G401.6 (cell line): ENCODE measurements around the gene ASB6.
A peak's percentile ranks its signal among the peaks of the same experiment; 100 is the strongest.
"Not testable (repeated sequence)": the region's sequence is repeated elsewhere in the genome, so short reads cannot be mapped to it uniquely, and the experiment has no call there.

Experiments used
- FAIRE-seq: peaks from 2 replicates; lab custom pipeline; 2012; peaks lifted over from hg19 to GRCh38; lab: Jason Lieb, UNC

ASB6 gene

DNA sequence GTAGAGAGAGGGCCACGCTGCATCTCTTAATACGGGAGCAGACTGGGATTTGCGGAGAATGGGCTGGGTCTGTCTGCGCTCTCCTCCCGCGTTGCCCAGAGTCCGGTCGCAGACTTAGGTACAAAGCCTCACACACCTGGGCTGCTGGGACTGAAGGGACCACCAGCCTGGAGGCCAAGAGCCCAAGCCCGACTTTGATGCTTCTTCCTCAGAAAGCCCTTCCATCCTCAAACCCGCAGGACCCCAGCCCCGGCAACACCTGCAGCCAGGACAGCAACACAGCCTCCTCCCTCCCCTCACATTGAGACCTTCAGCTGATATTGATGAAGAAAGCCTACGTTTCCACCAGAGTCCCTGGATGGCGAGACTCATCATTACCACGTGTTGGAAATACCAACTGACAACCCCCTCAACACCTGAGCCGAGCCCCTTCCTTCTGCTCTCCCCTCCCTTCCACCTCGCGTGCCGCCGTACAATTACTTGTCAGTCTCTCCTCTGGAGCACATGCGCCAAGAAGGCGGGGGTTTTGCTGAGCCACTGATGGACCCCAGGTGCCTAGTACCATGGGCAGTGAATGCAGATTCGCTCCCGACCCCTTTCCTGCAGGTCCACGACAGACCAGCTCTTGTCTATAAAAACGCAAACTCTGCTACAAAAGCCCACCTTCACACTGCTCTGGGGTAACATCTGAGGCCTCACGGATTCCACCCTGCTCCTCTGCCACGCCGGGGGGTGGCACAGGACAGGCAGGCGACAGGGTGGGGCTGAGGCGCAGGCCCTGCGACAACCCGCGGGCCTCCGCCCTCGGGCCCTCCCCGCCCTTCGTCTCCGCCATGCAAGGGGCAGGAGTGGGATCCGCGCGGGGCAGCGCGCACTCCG is 841 bp downstream of the ASB6 start:
- FAIRE-seq: no peak

DNA sequence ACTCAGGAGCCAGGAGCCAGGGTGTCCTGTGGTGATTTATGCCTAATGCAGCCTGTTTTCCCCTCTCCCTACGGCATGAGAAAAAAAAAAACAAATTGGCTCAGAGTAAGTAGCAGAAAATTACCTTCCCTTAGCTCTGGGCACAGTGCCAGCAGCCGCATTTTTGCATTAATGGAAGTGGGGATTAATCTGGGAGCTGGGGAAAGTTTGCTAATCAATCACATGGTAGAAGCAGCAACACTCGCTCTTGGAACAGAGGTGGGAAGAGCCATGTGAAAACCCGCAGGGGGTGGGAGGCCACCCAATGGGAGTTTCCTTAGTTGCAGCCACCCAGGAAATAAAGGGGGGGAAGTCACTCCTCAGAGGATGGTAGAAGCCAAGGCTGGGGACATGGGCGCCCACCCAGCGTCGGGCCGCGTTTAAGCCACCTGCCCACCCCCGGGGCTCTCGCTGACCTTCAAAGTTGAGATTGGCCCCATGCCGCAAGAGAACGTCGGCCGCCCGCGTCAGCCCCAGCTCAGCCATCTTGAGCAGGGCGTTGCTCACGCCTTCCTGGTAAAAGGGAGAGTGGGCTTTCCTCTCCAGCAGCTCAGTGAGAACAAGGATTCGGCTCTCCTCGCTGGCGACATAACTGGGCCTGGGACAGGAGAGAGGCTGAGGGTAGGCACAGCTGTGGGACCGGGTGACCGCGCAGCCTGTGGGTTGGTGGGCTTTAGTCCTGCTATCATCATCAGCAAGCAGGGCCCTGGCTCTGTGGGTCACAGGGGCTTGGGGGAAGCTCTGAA is 1.7 kb downstream of the ASB6 start:
- peak; percentile 66 for FAIRE-seq

DNA sequence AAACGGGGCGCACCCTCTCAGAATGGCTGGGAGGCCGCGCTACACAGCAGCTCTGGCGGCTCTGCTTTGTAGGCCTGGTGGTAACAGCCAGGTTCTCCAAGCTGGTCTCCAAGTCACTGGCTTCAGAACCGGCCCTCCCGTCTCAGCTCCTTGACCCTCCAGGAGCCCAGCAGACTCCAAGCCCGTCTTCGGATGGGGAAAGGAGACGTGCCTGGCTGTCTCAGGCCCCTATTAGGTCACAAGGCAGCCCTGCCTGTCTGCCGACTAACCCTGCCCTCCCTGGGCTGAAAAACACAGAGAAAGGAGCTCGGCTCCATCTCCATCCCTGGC is 2.2 kb downstream of the ASB6 start:
- no peak for FAIRE-seq

DNA sequence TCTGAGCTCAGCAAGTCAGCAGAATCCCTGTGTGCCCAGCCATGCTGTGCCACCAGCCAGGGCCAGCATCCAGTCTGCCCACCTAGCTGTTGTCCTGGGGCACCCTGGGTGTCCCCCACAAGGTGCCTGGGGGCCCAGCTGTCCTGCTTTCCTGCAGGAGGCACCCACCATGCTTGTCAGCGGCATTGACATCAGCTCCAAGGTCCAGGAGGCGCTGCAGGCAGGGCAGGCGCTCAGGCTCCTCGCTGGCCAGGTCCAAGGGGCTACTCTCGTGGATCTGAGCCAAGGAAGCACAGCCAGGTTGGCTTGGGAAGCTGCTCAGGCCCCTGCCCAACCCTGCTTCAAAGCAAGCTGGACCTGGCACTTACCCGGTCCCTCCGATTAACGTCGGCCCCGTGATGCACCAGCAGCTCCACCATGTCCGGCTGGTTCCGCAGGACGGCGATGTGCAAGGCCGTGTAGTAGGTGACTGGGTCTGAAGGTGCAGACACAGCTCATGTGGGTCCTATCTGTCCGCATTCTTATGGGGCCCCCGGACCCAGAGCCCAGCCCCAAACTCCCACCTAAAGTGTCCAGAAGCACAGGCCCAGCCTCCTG is 2.8 kb downstream of the ASB6 start:
- FAIRE-seq: no peak

DNA sequence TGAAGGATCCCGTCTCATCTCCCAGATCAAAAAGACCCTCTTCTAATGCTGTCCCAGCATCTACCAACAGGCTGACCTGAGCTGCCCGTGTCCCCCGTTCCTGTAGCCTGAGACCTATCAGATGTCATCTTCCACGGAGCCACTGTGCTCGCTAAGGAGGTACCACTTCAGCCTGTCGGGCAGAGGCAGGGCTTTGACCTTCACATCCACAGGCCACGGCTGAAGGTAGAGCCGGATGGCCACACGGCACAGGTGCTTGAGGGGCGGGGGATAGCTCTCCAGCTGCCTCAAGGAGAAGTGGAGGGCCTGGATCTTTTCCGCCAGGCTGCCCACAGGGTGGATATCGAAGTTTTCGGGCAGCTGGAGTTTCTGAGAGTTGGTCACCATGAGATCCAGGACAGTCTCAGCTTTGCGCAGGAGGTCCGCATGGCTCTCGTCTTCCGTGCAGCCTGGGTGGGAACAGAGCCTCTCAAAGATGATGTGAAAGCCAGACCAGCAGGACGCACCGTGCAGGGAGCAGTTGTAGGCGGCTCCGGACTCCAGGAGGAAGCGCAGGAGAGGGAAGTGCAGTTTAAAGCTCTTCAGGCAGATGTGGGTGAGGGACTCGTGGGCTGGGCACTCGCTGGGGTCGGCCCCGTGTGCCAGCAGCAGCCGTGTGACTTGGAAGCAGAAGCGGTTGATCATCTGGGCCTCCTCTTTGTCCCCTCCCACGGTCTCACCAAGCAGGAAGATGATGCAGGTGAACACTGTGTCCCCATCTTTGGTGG is 4.1 kb downstream of the ASB6 start:
- FAIRE-seq: no peak

DNA sequence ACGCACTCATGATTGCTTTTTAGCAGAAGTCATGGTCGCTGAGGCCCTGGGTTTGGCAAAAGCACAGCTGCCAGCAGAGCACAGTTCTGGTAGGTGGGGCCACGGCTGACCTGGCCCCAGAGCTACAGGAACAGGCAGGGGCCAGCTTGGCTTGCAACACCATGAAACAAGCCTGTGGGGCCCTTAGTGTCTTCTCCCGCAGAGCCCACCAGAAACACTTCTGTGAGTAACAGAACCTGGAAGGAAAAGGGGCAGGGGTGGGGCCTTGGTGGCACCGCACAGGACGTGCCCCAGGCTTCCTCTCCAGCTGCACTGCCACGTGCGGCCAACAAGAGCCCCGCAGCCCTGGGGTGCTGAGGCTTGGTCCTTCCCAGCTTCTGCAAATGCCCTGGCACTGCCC is 4.8 kb downstream of the ASB6 start:
- no peak for FAIRE-seq

DNA sequence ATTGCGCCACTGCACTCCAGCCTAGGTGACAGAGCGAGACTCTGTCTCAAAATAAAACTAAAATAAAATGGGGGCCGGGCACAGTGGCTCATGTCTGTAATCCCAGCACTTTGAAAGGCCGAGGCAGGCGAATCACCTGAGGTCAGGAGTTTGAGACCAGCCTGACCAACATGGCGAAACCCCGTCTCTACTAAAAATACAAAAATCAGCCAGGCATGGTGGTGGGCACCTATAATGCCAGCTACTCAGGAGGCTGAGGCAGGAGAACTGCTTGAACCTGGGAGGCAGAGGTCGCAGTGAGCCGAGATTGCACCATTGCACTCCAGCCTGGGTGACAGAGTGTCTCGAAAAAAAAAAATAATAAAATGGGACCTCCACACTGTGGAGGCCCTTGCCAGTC is 5.6 kb downstream of the ASB6 start:
- not testable (repeated sequence) for FAIRE-seq

DNA sequence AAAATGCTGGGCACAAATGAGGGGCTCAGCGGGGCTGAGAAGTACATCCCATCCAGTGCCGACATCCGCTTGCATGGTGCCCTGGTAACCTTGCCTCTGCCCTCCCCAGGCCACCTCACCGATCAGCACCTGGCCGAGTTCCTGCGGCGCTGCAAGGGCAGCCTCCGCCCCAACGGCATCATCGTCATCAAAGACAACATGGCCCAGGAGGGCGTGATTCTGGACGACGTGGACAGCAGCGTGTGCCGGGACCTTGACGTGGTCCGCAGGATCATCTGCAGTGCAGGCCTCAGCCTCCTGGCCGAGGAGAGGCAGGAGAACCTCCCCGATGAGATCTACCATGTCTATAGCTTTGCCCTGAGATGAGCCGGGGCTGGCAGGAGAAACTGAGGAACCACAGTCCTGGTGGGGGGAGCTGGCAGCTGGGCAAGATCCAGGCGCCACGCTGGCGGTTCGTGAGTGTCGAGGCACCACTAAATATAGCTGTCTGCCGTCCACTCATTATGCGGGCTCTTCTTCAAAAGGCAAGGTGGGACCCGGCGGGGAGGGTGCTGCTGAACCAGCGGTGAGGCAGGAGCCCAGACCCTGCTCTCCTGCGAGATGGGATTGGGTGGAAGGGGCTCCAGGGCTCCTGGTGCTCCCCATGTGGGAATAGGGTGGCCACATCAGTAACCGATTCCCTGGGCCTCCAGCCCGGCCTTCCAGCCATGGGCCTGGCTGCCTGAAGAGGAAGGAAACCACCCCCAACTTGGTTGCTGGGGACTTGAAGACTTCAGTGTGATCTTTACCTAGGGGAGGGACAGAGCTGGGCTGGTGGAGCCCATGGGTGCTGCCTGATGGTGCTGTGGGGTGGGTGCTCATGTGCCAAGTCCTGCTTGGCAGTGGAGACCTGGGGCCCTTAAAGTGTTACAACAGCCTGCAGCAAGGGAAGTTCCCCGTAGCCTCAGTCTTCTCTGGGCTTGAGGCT is 6.6 kb downstream of the ASB6 start:
- no peak for FAIRE-seq

DNA sequence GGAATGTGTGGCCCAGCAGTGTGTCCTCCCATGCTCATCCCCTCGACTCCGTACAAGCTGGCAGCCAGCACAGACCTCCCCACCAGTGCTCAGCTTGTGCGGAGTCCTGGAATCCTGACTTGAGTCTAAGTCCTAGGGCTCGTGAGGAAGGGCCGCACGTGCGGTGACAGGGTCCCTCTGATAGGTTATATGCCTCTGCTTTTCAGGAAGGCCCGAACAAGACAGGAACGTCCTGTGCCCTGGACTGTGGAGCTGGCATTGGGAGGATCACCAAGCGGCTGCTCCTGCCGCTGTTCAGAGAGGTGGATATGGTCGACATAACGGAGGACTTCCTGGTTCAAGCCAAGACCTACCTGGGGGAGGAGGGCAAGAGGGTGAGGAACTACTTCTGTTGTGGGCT is 8.1 kb downstream of the ASB6 start:
- FAIRE-seq: no peak

DNA sequence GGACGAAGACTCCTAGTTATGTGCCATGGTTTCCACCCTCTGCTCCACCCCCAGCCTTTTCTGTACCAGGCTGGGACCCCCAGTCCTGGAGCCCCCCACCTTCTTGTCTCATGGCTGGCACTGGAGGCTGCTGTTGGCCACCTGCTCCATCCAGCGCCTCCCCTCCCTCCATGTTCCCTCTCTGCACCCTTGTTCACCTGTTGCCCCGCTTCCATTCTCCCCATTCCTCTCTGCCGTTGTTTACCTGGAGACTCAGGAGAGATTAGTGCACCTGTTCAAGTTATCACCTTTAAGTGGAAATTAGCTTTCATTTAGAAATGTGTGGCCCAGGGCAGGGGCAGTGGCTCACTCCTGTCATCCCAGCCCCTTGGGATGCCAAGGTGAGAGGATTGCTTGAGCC is 8.7 kb downstream of the ASB6 start:
- no peak for FAIRE-seq

DNA sequence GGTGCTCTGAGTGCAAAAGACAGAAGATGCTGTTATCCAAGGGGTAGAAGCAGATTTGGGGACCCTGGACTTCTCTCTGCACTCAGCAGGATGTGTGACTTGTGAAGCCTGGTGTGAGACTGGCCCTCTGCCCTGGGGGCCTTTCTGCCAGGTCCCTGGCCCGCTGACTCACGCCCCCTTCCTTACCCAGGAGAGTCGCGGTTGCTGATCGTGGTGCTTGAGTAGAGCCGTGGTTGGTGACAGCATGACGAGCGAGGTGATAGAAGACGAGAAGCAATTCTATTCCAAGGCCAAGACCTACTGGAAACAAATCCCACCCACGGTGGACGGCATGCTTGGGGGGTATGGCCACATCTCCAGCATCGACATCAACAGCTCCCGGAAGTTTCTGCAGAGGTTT is 9.5 kb downstream of the ASB6 start:
- FAIRE-seq: no peak

DNA sequence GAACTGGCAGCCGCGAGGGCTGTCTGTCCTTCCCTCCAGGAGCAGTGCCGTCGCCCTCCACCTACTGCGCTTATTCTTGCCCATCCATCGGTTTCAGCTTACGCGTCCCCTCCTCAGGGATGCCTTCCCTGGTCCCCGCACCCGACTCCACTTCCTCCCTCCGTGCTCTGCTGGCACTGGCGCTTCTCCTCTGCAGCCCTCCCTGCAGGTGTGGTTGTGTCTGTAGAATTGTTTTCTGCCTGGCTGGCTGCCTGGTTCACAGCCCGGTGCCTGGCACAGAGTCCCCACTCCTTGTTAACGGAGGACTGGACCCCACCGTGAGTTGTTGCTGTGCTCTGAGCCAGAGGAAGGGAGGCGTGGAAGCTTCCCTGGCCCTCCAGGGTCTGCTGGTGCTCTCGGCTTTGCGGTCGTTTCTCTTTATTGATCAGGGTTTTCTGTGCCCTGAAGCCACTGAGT is 10.2 kb downstream of the ASB6 start:
- no peak for FAIRE-seq

DNA sequence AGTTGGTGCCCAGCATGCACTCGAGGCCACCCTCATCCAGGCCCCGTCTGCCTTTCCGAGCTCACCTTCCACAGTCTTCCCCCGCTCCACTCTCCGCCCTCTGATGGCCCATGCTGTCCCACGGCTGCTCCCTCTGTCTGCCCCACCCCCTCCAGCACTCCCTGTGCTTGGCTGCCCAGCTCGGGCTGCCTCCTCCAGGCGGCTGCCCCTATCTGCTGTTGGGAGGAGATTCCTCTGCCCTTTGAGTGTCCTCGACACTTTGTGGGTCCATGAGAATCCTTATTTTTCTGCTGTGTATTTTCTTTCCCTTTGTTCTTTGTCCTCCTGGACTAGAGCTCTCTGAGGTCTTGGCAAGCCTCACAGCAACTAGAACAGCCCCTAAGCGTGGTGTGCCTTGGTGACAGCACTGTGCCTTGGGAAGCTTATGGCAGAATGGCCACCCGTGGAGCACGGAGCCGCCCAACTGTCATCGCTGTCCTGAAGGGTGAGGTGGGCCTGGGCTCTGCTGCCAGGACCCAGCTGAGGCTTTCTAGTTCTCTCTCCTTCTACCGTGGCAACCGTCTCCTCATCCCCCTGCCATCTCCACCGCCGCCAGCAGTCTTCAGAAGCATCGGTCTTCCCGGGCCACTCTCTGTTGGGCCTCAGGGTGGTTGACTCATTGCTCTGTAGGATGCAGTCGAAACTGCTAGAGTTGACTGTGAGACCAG is 10.8 kb downstream of the ASB6 start:
- FAIRE-seq: no peak

DNA sequence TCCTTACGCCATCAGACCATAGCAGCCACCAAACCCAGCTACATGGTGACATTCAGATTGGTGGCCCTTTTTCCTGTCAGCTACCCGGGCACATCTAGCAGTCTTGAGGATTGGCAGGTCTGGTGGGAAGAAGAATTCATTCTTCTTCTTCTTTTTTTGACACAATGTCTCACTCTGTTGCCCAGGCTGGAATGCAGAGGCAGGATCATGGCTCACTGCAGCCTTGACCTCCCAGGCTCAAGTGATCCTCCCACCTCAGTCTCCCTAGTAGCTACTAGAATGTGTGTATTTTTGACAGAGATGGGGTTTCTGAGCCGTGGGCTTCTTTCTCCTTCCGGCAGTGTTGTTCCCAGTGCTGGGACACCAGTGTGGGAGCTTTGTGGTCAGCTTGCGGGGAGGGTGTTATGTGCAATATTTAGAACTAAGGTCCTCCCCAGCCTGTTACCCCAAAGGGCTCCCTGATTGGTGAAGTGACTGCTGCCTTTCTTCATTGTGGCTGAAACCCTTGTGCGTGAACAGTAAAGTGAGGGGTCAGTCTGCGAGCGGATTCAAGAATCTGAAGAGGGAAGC is 12.6 kb downstream of the ASB6 start:
- FAIRE-seq: no peak

DNA sequence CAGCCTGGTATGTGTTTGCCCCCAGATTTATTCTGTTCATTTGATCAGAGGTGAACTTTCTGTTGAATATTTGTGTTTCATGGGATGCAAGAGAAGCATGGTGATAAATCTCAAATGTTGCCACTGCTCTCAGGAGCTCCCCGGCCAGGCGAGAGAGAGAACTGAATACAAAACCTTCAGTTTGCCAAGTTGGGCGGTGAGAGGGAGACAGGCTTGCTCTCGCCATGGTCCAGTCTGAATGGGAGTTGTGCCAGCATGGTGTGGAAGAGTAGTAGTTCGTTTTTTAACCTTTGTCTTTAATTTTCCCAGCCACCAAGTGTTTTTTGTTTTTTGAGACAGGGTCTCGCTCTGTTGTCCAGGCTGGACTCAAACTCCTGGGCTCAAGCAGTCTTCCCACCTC is 13.2 kb downstream of the ASB6 start:
- no peak for FAIRE-seq

DNA sequence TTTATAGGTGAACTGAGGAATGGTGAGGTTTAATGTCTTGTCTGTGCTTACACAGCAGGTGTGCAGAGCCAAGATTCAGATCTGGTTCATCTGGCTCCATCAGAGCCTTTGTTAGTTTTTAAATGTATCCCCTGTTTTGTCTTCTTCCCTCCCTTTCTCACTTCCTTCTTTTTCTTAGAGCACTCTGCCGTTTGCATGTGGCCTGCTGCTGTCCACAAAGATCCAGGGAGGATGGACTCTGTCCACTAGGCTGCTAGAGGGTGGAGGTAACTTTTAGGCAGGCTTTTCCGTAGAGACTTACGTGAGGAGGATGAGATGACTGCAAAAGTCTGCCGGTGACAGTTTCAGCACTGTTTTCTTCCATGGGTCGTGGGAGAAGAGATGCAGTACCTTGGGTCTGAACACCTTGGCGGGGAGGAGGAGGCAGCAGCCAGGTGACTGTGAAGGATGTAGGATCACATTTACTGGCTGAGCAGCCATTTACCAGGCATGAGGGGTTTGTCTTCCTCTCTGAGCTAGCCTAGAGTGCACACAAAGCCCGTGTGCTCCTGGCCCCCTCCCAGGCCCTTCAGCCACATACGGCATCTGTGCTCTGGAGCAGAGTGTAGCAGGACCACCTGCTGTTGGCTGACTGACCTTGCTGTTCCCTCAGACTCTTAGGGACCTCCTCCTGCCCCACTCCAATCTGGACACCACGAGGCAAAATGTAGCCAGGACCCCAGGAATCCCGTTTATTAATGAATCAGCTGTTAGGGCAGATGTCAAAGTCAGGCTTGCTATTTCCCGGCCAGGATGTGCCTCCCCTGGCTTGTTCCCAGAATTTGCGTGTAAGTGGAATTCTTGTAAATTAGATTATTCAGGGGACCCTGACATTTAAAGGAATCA is 14.2 kb downstream of the ASB6 start:
- no peak for FAIRE-seq

DNA sequence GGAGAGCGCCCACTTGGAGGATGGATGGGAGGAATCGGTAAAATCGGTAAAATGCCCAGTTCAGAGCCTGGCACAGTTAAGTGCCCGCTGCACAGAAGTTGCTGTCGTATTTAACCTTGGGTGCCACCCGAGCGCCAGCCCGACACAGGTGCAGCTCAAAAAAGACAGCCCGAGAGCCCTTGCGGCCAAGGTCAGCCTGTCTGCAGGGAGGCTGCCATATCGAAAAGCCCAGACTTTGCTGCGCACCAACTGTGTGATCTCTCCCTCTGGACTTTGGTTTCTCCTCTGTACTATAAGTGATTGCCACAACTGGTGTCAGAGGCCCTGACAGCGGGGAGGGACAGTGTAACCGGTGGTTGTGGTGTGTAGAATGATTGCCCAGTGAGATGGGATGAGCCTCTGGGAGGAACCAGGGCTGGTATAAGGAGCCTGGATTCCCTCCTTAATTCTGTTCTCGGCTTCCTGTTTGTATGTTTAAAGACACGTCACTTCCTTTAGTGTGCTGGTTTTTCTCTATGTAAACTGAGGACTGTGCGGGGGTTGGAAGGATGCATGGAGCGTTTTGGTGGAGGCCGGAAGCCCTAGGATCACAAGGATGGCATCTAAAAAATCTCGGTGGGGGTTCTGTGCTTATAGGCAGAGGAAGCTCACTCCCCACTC is 15.2 kb downstream of the ASB6 start:
- FAIRE-seq: no peak

DNA sequence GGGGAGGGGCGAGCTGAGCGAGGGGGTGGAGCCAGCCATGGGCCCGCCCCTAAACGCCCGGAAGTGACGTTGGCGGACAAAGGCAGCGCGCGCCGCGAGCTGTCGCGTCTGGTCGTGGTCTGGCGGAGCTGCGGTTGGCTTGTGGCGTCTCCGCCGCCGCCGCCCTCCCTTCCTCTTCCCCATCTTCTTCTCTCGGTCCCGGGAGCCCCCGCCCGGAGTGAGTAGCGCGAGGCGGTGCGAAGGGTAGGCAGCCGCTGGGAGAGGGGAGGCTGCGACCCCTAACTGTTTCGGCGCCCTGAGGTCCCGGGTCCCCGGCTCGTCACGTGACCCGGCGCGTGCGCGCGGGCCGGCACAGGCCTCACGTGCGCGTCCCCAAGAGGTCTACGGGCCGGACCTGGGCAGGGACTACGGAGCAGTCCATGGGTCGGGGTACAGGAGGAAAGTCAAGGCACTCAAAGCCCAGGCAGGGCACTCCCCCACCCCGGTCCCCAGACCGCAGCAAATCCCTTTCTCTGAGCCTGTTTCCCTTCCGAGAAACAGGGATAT is 15.8 kb downstream of the ASB6 start, which contains the start of gene NTMT1:
TSS of gene NTMT1 (plus strand) at position 85 of the 546 bp plus-strand sequence. CDS start 6,541 bp downstream, outside the sequence.
- FAIRE-seq: peak; percentile 65
